Mammary epithelial cell (primary cell): ENCODE data around the gene MCM3AP.

Experiments used
- CTCF ChIP-seq, 2 donors: IDR thresholded peaks in 1 of 2; conservative IDR thresholded peaks in 1 of 2; 2 replicates each; pipeline ENCODE4 v1.5.1; 2011 to 2012; ENCODE audit warnings: inconsistent platforms in 2 of 2, low read length in 2 of 2, mild to moderate bottlenecking in 2 of 2, control low read depth in 1 of 2, low read depth in 1 of 2; ENCODE audit not compliant: insufficient read depth in 1 of 2; ENCODE audit errors: extremely low read depth in 1 of 2
- EZH2 ChIP-seq: IDR thresholded peaks from 2 replicates; pipeline ENCODE4 v1.6.1; 2012; ENCODE audit warnings: low read length, inconsistent platforms, borderline replicate concordance

- TF ChIP-seq CTCF (conservative IDR thresholded peaks at IDR 0.05 in 1 of 2, IDR thresholded peaks at IDR 0.05 in 1 of 2; ENCODE audit: extremely low read depth in 1 of 2, insufficient read depth in 1 of 2, low read depth in 1 of 2, low read length in 2 of 2) (no peak), EZH2 (no peak)
Observed at GRCh38 chr21:46185716-46186115, 99.7 kb downstream of the MCM3AP start.
